ENCODE results near the gene SENP8.

SENP8 gene

GRCh38 chr15:72127724-72128322, 9.6 kb downstream of the SENP8 start:
- Histone ChIP-seq H3K4me2 (no peak overlapping the region), H3K9me3 (replicated peaks in 1 of 11) (no peaks in the 10 kb centered on the region), H3K4me1 (peaks cover 3 to 15% (median 11%) of the 10 kb centered on the region in 10 experiments; a peak in 19 of 20 replicates), H3K4me3 (no peak overlapping the region), H3K27me3 (no peaks in the 10 kb centered on the region), H3K36me3 (no peaks in the 10 kb centered on the region), H3K9ac (no peak overlapping the region), H4K20me1 (no peaks in the 10 kb centered on the region), H3K27ac (no peak overlapping the region)
- TF ChIP-seq Cebpa-rat (IDR thresholded peaks at IDR 0.05): no peak

- Histone ChIP-seq H4K20me1 (no peaks in the 10 kb centered on the region), H3K9me3 (replicated peaks in 1 of 11) (no peaks in the 10 kb centered on the region), H3K9ac (no peak overlapping the region), H3K4me2 (no peak overlapping the region), H3K36me3 (no peaks in the 10 kb centered on the region), H3K27ac (no peak overlapping the region), H3K4me1 (peaks cover 3 to 13% (median 11%) of the 10 kb centered on the region in 10 experiments; a peak in 19 of 20 replicates), H3K4me3 (no peak overlapping the region), H3K27me3 (no peaks in the 10 kb centered on the region)
- TF ChIP-seq Cebpa-rat (IDR thresholded peaks at IDR 0.05): no peak
These were observed 10.2 kb downstream of the SENP8 start for GRCh38 chr15:72128359-72128758.

- no peaks in the 10 kb centered on the region for H4K20me1 ChIP-seq
- H3K4me1 ChIP-seq: no peaks in the 10 kb centered on the region; a peak in 1 of 20 replicates
- H3K9me3 ChIP-seq (replicated peaks in 1 of 11): no peaks in the 10 kb centered on the region
- H3K27me3 ChIP-seq: no peaks in the 10 kb centered on the region
- H3K4me3 ChIP-seq: no peak overlapping the region
- no peak overlapping the region for H3K9ac ChIP-seq
- H3K4me2 ChIP-seq: no peak overlapping the region
- no peak for TF ChIP-seq Cebpa-rat (IDR thresholded peaks at IDR 0.05)
- no peaks in the 10 kb centered on the region for H3K36me3 ChIP-seq
- no peak overlapping the region for H3K27ac ChIP-seq
These were observed 12.1 kb downstream of the SENP8 start for GRCh38 chr15:72130272-72130671.

- no peaks in the 10 kb centered on the region for H3K36me3 ChIP-seq
- no peak overlapping the region for H3K27ac ChIP-seq
- no peak for TF ChIP-seq Cebpa-rat (IDR thresholded peaks at IDR 0.05)
- H3K4me2 ChIP-seq: no peak overlapping the region
- no peaks in the 10 kb centered on the region for H3K27me3 ChIP-seq
- no peaks in the 10 kb centered on the region; a peak in 1 of 20 replicates for H3K4me1 ChIP-seq
- H3K9me3 ChIP-seq (replicated peaks in 1 of 11): no peaks in the 10 kb centered on the region
- no peak overlapping the region for H3K9ac ChIP-seq
- H4K20me1 ChIP-seq: no peaks in the 10 kb centered on the region
- H3K4me3 ChIP-seq: no peak overlapping the region
These were observed 13.7 kb downstream of the SENP8 start for GRCh38 chr15:72131922-72132321.

- no peaks in the 10 kb centered on the region; a peak in 1 of 20 replicates for H3K4me1 ChIP-seq
- no peak for TF ChIP-seq Cebpa-rat (IDR thresholded peaks at IDR 0.05)
- no peaks in the 10 kb centered on the region for H3K36me3 ChIP-seq
- H3K27me3 ChIP-seq: no peaks in the 10 kb centered on the region
- no peak overlapping the region for H3K27ac ChIP-seq
- no peak overlapping the region for H3K9ac ChIP-seq
- no peaks in the 10 kb centered on the region for H4K20me1 ChIP-seq
- no peaks in the 10 kb centered on the region for H3K9me3 ChIP-seq (replicated peaks in 1 of 11)
- H3K4me3 ChIP-seq: no peak overlapping the region
- H3K4me2 ChIP-seq: no peak overlapping the region
These were observed 15.0 kb downstream of the SENP8 start for GRCh38 chr15:72133211-72133610.

GRCh38 chr15:72135719-72136118, 17.5 kb downstream of the SENP8 start:
- H3K27ac ChIP-seq: no peak overlapping the region
- H4K20me1 ChIP-seq: no peaks in the 10 kb centered on the region
- H3K27me3 ChIP-seq: no peaks in the 10 kb centered on the region
- H3K4me3 ChIP-seq: no peak overlapping the region
- H3K4me2 ChIP-seq: no peak overlapping the region
- H3K36me3 ChIP-seq: peaks cover 0 to 6% (median 0%) of the 10 kb centered on the region in 11 experiments; a peak in 1 of 22 replicates
- H3K9me3 ChIP-seq (replicated peaks in 1 of 11): no peaks in the 10 kb centered on the region
- peaks cover 0 to 3% (median 1%) of the 10 kb centered on the region in 10 experiments; a peak in 13 of 20 replicates for H3K4me1 ChIP-seq
- no peak for TF ChIP-seq Cebpa-rat (IDR thresholded peaks at IDR 0.05)
- H3K9ac ChIP-seq: no peak overlapping the region

GRCh38 chr15:72136170-72137051, 18.2 kb downstream of the SENP8 start:
- H3K4me2 ChIP-seq: no peak overlapping the region
- no peak for TF ChIP-seq Cebpa-rat (IDR thresholded peaks at IDR 0.05)

GRCh38 chr15:72139667-72140066, 21.5 kb downstream of the SENP8 start:
- H3K9ac ChIP-seq: no peak overlapping the region
- H3K4me1 ChIP-seq: peaks cover 11 to 14% (median 12%) of the 10 kb centered on the region in 10 experiments
- H3K27ac ChIP-seq: no peak overlapping the region
- TF ChIP-seq Cebpa-rat (IDR thresholded peaks at IDR 0.05): no peak
- H3K4me3 ChIP-seq: no peak overlapping the region
- H4K20me1 ChIP-seq: no peaks in the 10 kb centered on the region
- no peak overlapping the region for H3K4me2 ChIP-seq
- no peaks in the 10 kb centered on the region for H3K27me3 ChIP-seq
- H3K9me3 ChIP-seq (replicated peaks in 1 of 11): no peaks in the 10 kb centered on the region
- H3K36me3 ChIP-seq: peaks cover 0 to 6% (median 0%) of the 10 kb centered on the region in 11 experiments; a peak in 1 of 22 replicates

More at GRCh38 chr15:72136170-72137051, 18.2 kb downstream of the SENP8 start:
- H3K4me1 ChIP-seq: peaks cover 7 to 10% (median 8%) of the 10 kb centered on the region in 10 experiments
- H4K20me1 ChIP-seq: no peaks in the 10 kb centered on the region
- H3K36me3 ChIP-seq: peaks cover 0 to 6% (median 0%) of the 10 kb centered on the region in 11 experiments; a peak in 1 of 22 replicates
- no peak overlapping the region for H3K27ac ChIP-seq
- H3K4me3 ChIP-seq: no peak overlapping the region
- no peaks in the 10 kb centered on the region for H3K9me3 ChIP-seq (replicated peaks in 1 of 11)
- H3K27me3 ChIP-seq: no peaks in the 10 kb centered on the region
- H3K9ac ChIP-seq: no peak overlapping the region

- Histone ChIP-seq H3K4me1 (peaks cover 11 to 14% (median 12%) of the 10 kb centered on the region in 10 experiments), H3K27me3 (no peaks in the 10 kb centered on the region), H3K4me3 (no peak overlapping the region), H3K36me3 (peaks cover 0 to 6% (median 0%) of the 10 kb centered on the region in 11 experiments; a peak in 1 of 22 replicates), H3K27ac (no peak overlapping the region), H3K9ac (no peak overlapping the region), H3K9me3 (replicated peaks in 1 of 11) (no peaks in the 10 kb centered on the region), H4K20me1 (no peaks in the 10 kb centered on the region), H3K4me2 (no peak overlapping the region)
- TF ChIP-seq Cebpa-rat (IDR thresholded peaks at IDR 0.05): no peak
These were observed 21.9 kb downstream of the SENP8 start for GRCh38 chr15:72140088-72140487.

Data from BLaER1 treated with 17β-estradiol and CSF1 and Interleukin-3, amounts not matched to agents 10 nM and 100 nM (cell line).